IMR-90 (cell line): Measurements from ENCODE around the gene VEGFA. TPM values are rescaled to one million over a fixed set of nuclear protein-coding genes. Genes with fewer than 3 reads are reported as not detected.

Source experiments
- ATAC-seq: fragments of 200-7000 bp; cut with Tn5 transposase; 2 replicates; pipeline ENCODE4 v1.9.1; 2020; ENCODE audit warnings: low read depth, mild to moderate bottlenecking, moderate library complexity
- BruUV-seq: library from RNA; stranded (reverse); fragments of 400-500 nt; replicated peaks from 2 replicates; lab custom pipeline; 2021; lab: Mats Ljungman, UMichigan
- CTCF ChIA-PET: fragments of 300-600 bp; formaldehyde crosslinking; extraction: SDS; loops from one replicate; lab custom pipeline; 2021; ENCODE audit warnings: antibody characterized with exemption; lab: Yijun Ruan, JAX
- POLR2A ChIA-PET: fragments of 300-600 bp; sonication (Branson Sonifier 250); formaldehyde crosslinking; loops from one replicate; lab custom pipeline; 2022; ENCODE audit warnings: antibody characterized with exemption; ENCODE audit not compliant: unreplicated experiment; lab: Charles Lee
- DNase-seq: peaks from one replicate; pipeline ENCODE4 v3.0.0; 2013
- H2AFZ ChIP-seq: replicated peaks from 2 replicates; pipeline ENCODE3; 2013; ENCODE audit warnings: low read length, mild to moderate bottlenecking; ENCODE audit not compliant: poor library complexity
- H2AK5ac ChIP-seq: 2 replicates; pipeline ENCODE4 v1.6.1; 2013; ENCODE audit warnings: low read depth, low read length, inconsistent platforms
- H2AK9ac ChIP-seq: replicated peaks from 2 replicates; pipeline ENCODE3; 2013; ENCODE audit warnings: mild to moderate bottlenecking, low read depth, low read length, moderate library complexity; ENCODE audit not compliant: poor library complexity
- H2BK120ac ChIP-seq: 2 replicates; pipeline ENCODE4 v1.6.1; 2013; ENCODE audit warnings: low read depth, low read length, inconsistent platforms
- H2BK15ac ChIP-seq: 3 replicates; pipeline ENCODE4 v1.6.1; 2013; ENCODE audit warnings: low read depth, low read length, inconsistent platforms
- H2BK20ac ChIP-seq: 2 replicates; pipeline ENCODE4 v1.6.1; 2013; ENCODE audit warnings: low read depth, mild to moderate bottlenecking, inconsistent platforms, low read length, moderate library complexity
- H2BK5ac ChIP-seq: 2 replicates; pipeline ENCODE4 v1.6.1; 2013; ENCODE audit warnings: mild to moderate bottlenecking, low read depth, low read length, inconsistent platforms; ENCODE audit not compliant: poor library complexity, severe bottlenecking
- H3K14ac ChIP-seq: replicated peaks from 2 replicates; pipeline ENCODE4 v1.6.1; 2013; ENCODE audit warnings: low read depth, low read length, inconsistent platforms
- H3K18ac ChIP-seq: 2 replicates; pipeline ENCODE4 v1.6.1; 2013; ENCODE audit warnings: low read depth, low read length, control low read depth
- H3K23ac ChIP-seq: 2 replicates; pipeline ENCODE4 v1.6.1; 2013; ENCODE audit warnings: low read depth, low read length, inconsistent platforms
- H3K27ac ChIP-seq: 2 replicates; pipeline ENCODE4 v1.5.1; 2013; ENCODE audit warnings: mild to moderate bottlenecking, control low read depth, low read length; ENCODE audit not compliant: insufficient read depth
- H3K27me3 ChIP-seq: 2 replicates; pipeline ENCODE4 v1.6.1; 2013; ENCODE audit warnings: low read length; ENCODE audit not compliant: control insufficient read depth, insufficient read depth
- H3K36me3 ChIP-seq: 2 replicates; pipeline ENCODE4 v1.6.1; 2013; ENCODE audit warnings: low read length, mixed read lengths; ENCODE audit not compliant: control insufficient read depth, insufficient read depth
- H3K4ac ChIP-seq: 2 replicates; pipeline ENCODE4 v1.6.1; 2013; ENCODE audit warnings: low read depth, low read length, inconsistent platforms
- H3K4me1 ChIP-seq: 2 replicates; pipeline ENCODE4 v1.6.1; 2013; ENCODE audit warnings: low read length, mixed read lengths; ENCODE audit not compliant: control insufficient read depth, insufficient read depth
- H3K4me2 ChIP-seq: 2 replicates; pipeline ENCODE4 v1.6.1; 2013; ENCODE audit warnings: low read depth, mild to moderate bottlenecking, control low read depth, low read length, moderate library complexity
- H3K4me3 ChIP-seq: 2 replicates; pipeline ENCODE4 v1.5.1; 2013; ENCODE audit warnings: low read depth, mild to moderate bottlenecking, control low read depth, low read length, moderate library complexity; ENCODE audit not compliant: insufficient read depth
- H3K56ac ChIP-seq: 2 replicates; pipeline ENCODE4 v1.6.1; 2013; ENCODE audit warnings: low read length, inconsistent platforms; ENCODE audit not compliant: insufficient read depth; ENCODE audit errors: extremely low read depth
- H3K79me1 ChIP-seq, 2 experiments: 2 replicates each; pipeline ENCODE4 v1.6.1; 2013; ENCODE audit warnings: low read length in 2 of 2, inconsistent platforms in 1 of 2, low read depth in 1 of 2
- H3K9ac ChIP-seq: 2 replicates; pipeline ENCODE4 v1.6.1; 2013; ENCODE audit warnings: low read depth, low read length, control low read depth
- H3K9me1 ChIP-seq: 2 replicates; pipeline ENCODE4 v1.6.1; 2013; ENCODE audit warnings: low read length, inconsistent platforms; ENCODE audit not compliant: insufficient read depth
- H3K9me3 ChIP-seq: 2 replicates; pipeline ENCODE4 v1.6.1; 2013; ENCODE audit warnings: low read length; ENCODE audit not compliant: control insufficient read depth, insufficient read depth
- H4K20me1 ChIP-seq: 2 replicates; pipeline ENCODE4 v1.6.1; 2013; ENCODE audit warnings: low read length, inconsistent platforms; ENCODE audit not compliant: insufficient read depth
- H4K5ac ChIP-seq: 2 replicates; pipeline ENCODE4 v1.6.1; 2013; ENCODE audit warnings: mild to moderate bottlenecking, low read depth, low read length, control low read depth
- H4K8ac ChIP-seq, 2 experiments: 2 replicates each; pipeline ENCODE4 v1.6.1; 2013; ENCODE audit warnings: low read depth in 2 of 2, low read length in 2 of 2, control low read depth in 1 of 2, inconsistent platforms in 1 of 2
- H4K91ac ChIP-seq: 2 replicates; pipeline ENCODE4 v1.6.1; 2013; ENCODE audit warnings: low read depth, low read length, inconsistent platforms; ENCODE audit not compliant: insufficient read depth
- BHLHE40 ChIP-seq: fragments of 150-350 bp; IDR thresholded peaks from 2 replicates; pipeline ENCODE4 v1.6.1; 2016; ENCODE audit warnings: mild to moderate bottlenecking, low read depth, low read length
- CEBPB ChIP-seq: IDR thresholded peaks from 2 replicates; pipeline ENCODE4 v1.6.1; 2012; ENCODE audit warnings: low read depth, low read length, improper control_type of control experiment
- CHD1 ChIP-seq: IDR thresholded peaks from 2 replicates; pipeline ENCODE4 v1.6.1; 2012; ENCODE audit warnings: low read depth, low read length, improper control_type of control experiment
- FOS ChIP-seq: fragments of 150-350 bp; IDR thresholded peaks from 2 replicates; pipeline ENCODE4 v1.6.1; 2016; ENCODE audit warnings: low read depth, low read length
- MAFK ChIP-seq: IDR thresholded peaks from 2 replicates; pipeline ENCODE4 v1.6.1; 2012; ENCODE audit warnings: low read depth, low read length, improper control_type of control experiment
- NFE2L2 ChIP-seq: fragments of 150-350 bp; IDR thresholded peaks from 2 replicates; pipeline ENCODE4 v1.6.1; 2016; ENCODE audit warnings: low read depth, mild to moderate bottlenecking, low read length
- POLR2A ChIP-seq: IDR thresholded peaks from 2 replicates; pipeline ENCODE4 v1.6.1; 2012; ENCODE audit warnings: mild to moderate bottlenecking, low read depth, low read length
- RAD21 ChIP-seq: IDR thresholded peaks from 2 replicates; pipeline ENCODE4 v1.6.1; 2012; ENCODE audit warnings: low read length, improper control_type of control experiment
- WGBS, 2 experiments: methylation state at CpG; one replicate each; pipeline versions ENCODE4 v1.1.5 to v1.1.7; 2013; ENCODE audit warnings: missing lambda C conversion rate in 2 of 2; ENCODE audit not compliant: insufficient read length in 1 of 2; ENCODE audit errors: extremely low coverage in 2 of 2; 5-methylcytosine and 5-hydroxymethylcytosine counted together
- dilution Hi-C: fragments of 300-500 bp; cut with HindIII; formaldehyde crosslinking; loops from one replicate; pipeline ENCODE4 v1.14.3; 2018; ENCODE audit warnings: low sequenced_read_pairs; ENCODE audit not compliant: unreplicated experiment
- in situ Hi-C: fragments of 300-500 bp; cut with MboI; formaldehyde crosslinking; loops from 3 replicates; pipeline ENCODE4 v1.14.3; 2019; ENCODE audit warnings: low sequenced_read_pairs, inconsistent platforms, mixed read lengths
- intact Hi-C: fragments of 100-400 bp; cut with micrococcal nuclease; formaldehyde crosslinking; loops from 2 replicates; pipeline ENCODE4 v1.10.0; 2022
- polyA plus RNA-seq, 3 experiments: library from polyadenylated mRNA; depleted of rRNA; stranded (reverse); fragments of >200 nt; gene quantifications; 2 replicates each; pipeline ENCODE4 v1.2.3, GENCODE V29; 2012; ENCODE audit warnings: low replicate concordance in 1 of 3
- total RNA-seq: library from RNA; depleted of rRNA; stranded (reverse); fragments of >200 nt; gene quantifications from 2 replicates; pipeline ENCODE4 v1.2.3, GENCODE V29; 2012
- TF ChIP-seq, protein P1 (sequence below): fragments of 150-350 bp; IDR thresholded peaks from 2 replicates; pipeline ENCODE4 v1.6.1; 2016; ENCODE audit warnings: low read depth, mild to moderate bottlenecking, low read length, moderate library complexity, borderline replicate concordance
- TF ChIP-seq, protein P2 (sequence below): fragments of 150-350 bp; IDR thresholded peaks from 2 replicates; pipeline ENCODE4 v1.6.1; 2017; ENCODE audit warnings: mild to moderate bottlenecking, antibody characterized with exemption, low read length, low read depth
- TF ChIP-seq, protein P3 (sequence below): conservative IDR thresholded peaks from 2 replicates; pipeline ENCODE4 v1.5.1; 2012; ENCODE audit warnings: mild to moderate bottlenecking, low read depth, low read length, improper control_type of control experiment

VEGFA gene
- total and polyA plus RNA-seq, 2 of the 4 experiments (the other 2 are of a cell fraction) = 190 to 234 TPM

DNA sequence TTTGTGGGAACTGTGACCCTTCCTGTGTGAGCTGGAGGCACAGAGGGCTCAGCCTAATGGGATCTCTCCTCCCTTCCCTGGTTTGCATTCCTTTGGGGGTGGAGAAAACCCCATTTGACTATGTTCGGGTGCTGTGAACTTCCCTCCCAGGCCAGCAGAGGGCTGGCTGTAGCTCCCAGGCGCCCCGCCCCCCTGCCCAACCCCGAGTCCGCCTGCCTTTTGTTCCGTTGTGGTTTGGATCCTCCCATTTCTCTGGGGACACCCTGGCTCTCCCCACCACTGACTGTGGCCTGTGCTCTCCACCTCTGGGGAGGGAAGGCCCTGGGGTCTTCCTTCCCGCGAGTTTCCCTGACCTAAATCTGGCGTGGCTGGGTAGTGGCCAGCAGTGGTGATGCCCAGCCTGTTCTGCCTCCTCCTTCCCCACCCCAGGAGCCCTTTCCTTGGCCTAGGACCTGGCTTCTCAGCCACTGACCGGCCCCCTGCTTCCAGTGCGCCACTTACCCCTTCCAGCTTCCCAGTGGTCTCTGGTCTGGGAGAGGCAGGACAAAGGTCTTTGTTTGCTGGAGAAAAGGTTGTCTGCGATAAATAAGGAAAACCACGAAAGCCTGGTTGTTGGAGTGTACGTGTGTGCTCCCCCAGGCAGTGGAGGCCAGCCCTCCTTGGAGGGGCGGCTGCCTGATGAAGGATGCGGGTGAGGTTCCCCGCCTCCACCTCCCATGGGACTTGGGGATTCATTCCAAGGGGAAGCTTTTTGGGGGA, 4.9 kb downstream of the VEGFA start (continued):
- TF ChIP-seq, protein P1, sequence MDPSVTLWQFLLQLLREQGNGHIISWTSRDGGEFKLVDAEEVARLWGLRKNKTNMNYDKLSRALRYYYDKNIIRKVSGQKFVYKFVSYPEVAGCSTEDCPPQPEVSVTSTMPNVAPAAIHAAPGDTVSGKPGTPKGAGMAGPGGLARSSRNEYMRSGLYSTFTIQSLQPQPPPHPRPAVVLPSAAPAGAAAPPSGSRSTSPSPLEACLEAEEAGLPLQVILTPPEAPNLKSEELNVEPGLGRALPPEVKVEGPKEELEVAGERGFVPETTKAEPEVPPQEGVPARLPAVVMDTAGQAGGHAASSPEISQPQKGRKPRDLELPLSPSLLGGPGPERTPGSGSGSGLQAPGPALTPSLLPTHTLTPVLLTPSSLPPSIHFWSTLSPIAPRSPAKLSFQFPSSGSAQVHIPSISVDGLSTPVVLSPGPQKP = no peak

DNA sequence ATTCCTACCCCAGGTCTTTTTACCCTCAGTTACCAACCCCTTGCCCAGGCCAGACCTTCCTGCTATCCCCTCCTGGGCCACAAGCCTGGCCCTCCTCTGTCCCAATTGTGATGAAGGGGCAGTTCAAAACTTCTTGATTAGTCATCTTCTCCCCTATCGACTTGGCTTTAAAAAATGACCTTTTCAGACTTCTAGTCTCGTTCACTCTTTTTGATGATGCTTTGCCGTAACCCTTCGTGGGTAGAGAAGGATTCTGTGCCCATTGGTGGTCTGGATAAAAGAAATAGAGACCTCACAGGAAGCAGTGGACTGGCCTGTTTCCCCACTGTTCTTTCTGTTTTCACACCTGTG, 5.5 kb downstream of the VEGFA start:
- ChIA-PET CTCF (interaction anchor here (1.2 to 2.0 kb wide), 2 partner anchors 300 to 303 kb away, joined by 3 to 6 read pairs; no protein-coding TSS in a partner anchor), POLR2A (no interaction called here)
- Histone ChIP-seq H2BK5ac (no peak overlapping the region), H3K14ac (no peak overlapping the region), H3K18ac (no peak overlapping the region), H3K4ac (no peak overlapping the region; the same call in 1 of the 2 replicates), H3K9me1 (peaks cover 31% of the 10 kb centered on the region), H3K36me3 (peaks cover 74% of the 10 kb centered on the region), H3K4me1 (peaks cover 23% of the 10 kb centered on the region), H3K4me2 (peak overlapping the region; percentile 78; the same call in 1 of the 2 replicates), H4K20me1 (peaks cover 98% of the 10 kb centered on the region), H3K27ac (peak overlapping the region; percentile 63), H2BK15ac (no peak overlapping the region), H2BK20ac (no peak overlapping the region), H3K9ac (no peak overlapping the region), H4K8ac (no peak overlapping the region), H3K23ac (no peak overlapping the region), H2BK120ac (no peak overlapping the region), H3K9me3 (no peaks in the 10 kb centered on the region), H2AK5ac (peak overlapping the region; percentile 78), H3K56ac (no peak overlapping the region), H2AFZ (no peak overlapping the region), H3K4me3 (no peak overlapping the region), H4K91ac (no peak overlapping the region), H4K5ac (no peak overlapping the region; the same call in 1 of the 2 replicates), H3K79me1 (peaks cover 38 to 86% of the 10 kb centered on the region in 2 experiments), H3K27me3 (no peaks in the 10 kb centered on the region), H2AK9ac (no peak overlapping the region)
- no TSS peak for BruUV-seq
- dilution Hi-C loops (no loop called here), in situ Hi-C loops (no loop called here), intact Hi-C loops (loop anchor here (2.0 kb wide), 1 partner anchor 221 kb away; no protein-coding TSS in a partner anchor)
- DNase-seq = no peak
- no peak for ATAC-seq
- WGBS, 2 experiments = no CpG with 5 or more reads among the region's 4 CpGs
- no peak for TF ChIP-seq CEBPB
- TF ChIP-seq NFE2L2 = no peak
- TF ChIP-seq, protein P2, sequence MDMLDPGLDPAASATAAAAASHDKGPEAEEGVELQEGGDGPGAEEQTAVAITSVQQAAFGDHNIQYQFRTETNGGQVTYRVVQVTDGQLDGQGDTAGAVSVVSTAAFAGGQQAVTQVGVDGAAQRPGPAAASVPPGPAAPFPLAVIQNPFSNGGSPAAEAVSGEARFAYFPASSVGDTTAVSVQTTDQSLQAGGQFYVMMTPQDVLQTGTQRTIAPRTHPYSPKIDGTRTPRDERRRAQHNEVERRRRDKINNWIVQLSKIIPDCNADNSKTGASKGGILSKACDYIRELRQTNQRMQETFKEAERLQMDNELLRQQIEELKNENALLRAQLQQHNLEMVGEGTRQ = no peak
- TF ChIP-seq, protein P3, sequence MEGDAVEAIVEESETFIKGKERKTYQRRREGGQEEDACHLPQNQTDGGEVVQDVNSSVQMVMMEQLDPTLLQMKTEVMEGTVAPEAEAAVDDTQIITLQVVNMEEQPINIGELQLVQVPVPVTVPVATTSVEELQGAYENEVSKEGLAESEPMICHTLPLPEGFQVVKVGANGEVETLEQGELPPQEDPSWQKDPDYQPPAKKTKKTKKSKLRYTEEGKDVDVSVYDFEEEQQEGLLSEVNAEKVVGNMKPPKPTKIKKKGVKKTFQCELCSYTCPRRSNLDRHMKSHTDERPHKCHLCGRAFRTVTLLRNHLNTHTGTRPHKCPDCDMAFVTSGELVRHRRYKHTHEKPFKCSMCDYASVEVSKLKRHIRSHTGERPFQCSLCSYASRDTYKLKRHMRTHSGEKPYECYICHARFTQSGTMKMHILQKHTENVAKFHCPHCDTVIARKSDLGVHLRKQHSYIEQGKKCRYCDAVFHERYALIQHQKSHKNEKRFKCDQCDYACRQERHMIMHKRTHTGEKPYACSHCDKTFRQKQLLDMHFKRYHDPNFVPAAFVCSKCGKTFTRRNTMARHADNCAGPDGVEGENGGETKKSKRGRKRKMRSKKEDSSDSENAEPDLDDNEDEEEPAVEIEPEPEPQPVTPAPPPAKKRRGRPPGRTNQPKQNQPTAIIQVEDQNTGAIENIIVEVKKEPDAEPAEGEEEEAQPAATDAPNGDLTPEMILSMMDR = no peak
- no peak for TF ChIP-seq RAD21
- TF ChIP-seq, protein P1 = no peak
- no peak for TF ChIP-seq CHD1
- TF ChIP-seq BHLHE40 = no peak
- no peak for TF ChIP-seq FOS
- TF ChIP-seq MAFK = no peak
- TF ChIP-seq POLR2A = no peak
